K562 (cell line): ENCODE measurements around the gene LRRC61. TPM values are rescaled to one million over a fixed set of nuclear protein-coding genes. Genes with fewer than 3 reads are reported as not detected.

Experiments
- ADNP ChIP-seq: fragments of 200-800 bp; sonication (Bioruptor generic); IDR thresholded peaks from 2 replicates; pipeline ENCODE4 v1.6.1; 2016; ENCODE audit warnings: missing genetic modification characterization, missing compliant biosample characterization
- ARID1B ChIP-seq: fragments of 450-650 bp; IDR thresholded peaks from 2 replicates; pipeline ENCODE4 v1.6.1; 2016; ENCODE audit warnings: antibody characterized with exemption, mild to moderate bottlenecking, inconsistent platforms
- CEBPG ChIP-seq, 3 experiments: fragments of 200-800 bp in 1 of 3; sonication (Bioruptor generic) in 1 of 3; sonication (generic) in 1 of 3; formaldehyde crosslinking in 1 of 3; IDR thresholded peaks in 2 of 3; conservative IDR thresholded peaks in 1 of 3; 2 replicates each; pipeline versions ENCODE4 v1.6.1 to v1.8.0; 2016 to 2022; ENCODE audit warnings: missing compliant biosample characterization in 2 of 3, missing genetic modification characterization in 2 of 3, mild to moderate bottlenecking in 1 of 3, missing genetic modification reagents in 1 of 3
- EP400 ChIP-seq: fragments of 450-650 bp; IDR thresholded peaks from 2 replicates; pipeline ENCODE4 v1.6.1; 2017; ENCODE audit warnings: antibody characterized with exemption, mild to moderate bottlenecking, moderate library complexity
- EZH2 ChIP-seq: IDR thresholded peaks from 2 replicates; pipeline ENCODE4 v1.6.1; 2012; ENCODE audit warnings: low read depth, mild to moderate bottlenecking, inconsistent platforms, low read length, borderline replicate concordance
- MAZ ChIP-seq, 2 experiments: fragments of 450-650 bp in 1 of 2; sonication (generic) in 1 of 2; formaldehyde crosslinking; IDR thresholded peaks in 1 of 2; conservative IDR thresholded peaks in 1 of 2; 2 replicates each; pipeline versions ENCODE4 v1.4.0 to v1.5.0; 2020; ENCODE audit warnings: mild to moderate bottlenecking in 1 of 2, missing genetic modification reagents in 1 of 2
- NONO ChIP-seq, 2 experiments: fragments of 200-400 bp in 1 of 2; fragments of 450-650 bp in 1 of 2; formaldehyde crosslinking in 1 of 2; IDR thresholded peaks; 2 replicates each; pipeline ENCODE4 v1.6.1; 2017; ENCODE audit warnings: low read depth in 2 of 2, mild to moderate bottlenecking in 2 of 2, moderate library complexity in 2 of 2, low read length in 1 of 2
- NUFIP1 ChIP-seq: fragments of 450-650 bp; IDR thresholded peaks from 2 replicates; pipeline ENCODE4 v1.6.1; 2018; ENCODE audit not compliant: partially characterized antibody
- ZNF274 ChIP-seq: IDR thresholded peaks from 2 replicates; pipeline ENCODE4 v1.6.1; 2011; ENCODE audit warnings: low read depth, mild to moderate bottlenecking, low read length, moderate library complexity, borderline replicate concordance
- ZNF41 ChIP-seq: fragments of 250-450 bp; sonication (Bioruptor Pico); conservative IDR thresholded peaks from 2 replicates; pipeline ENCODE4 v1.4.0; 2020; ENCODE audit warnings: mild to moderate bottlenecking
- ZNF551 ChIP-seq: fragments of 250-450 bp; sonication (Bioruptor Pico); IDR thresholded peaks from 2 replicates; pipeline ENCODE4 v1.5.0; 2021; ENCODE audit warnings: mild to moderate bottlenecking, moderate library complexity
- ZNF707 ChIP-seq: fragments of 250-450 bp; sonication (Bioruptor Pico); conservative IDR thresholded peaks from 2 replicates; pipeline ENCODE4 v1.8.0; 2022; ENCODE audit warnings: inconsistent platforms, mild to moderate bottlenecking, moderate library complexity
- polyA plus RNA-seq, 8 experiments: library from polyadenylated mRNA; depleted of rRNA in 4 of 8; stranded (reverse) in 5 of 8; unstranded in 3 of 8; fragments of >200 nt; fragmentation: Nextera tagmentation in 2 of 8; fragmentation: Illumina TruSeq in 1 of 8; extraction: Ambion mirVana in 2 of 8; extraction: Trizol in 1 of 8; gene quantifications; 2 replicates each; pipeline versions ENCODE4 v1.2.1 to v1.2.3, GENCODE V29; 2011 to 2014; ENCODE audit warnings: inconsistent platforms in 1 of 8, missing spikeins in 1 of 8
- total RNA-seq, 7 experiments: library from RNA; depleted of rRNA in 6 of 7; stranded (reverse); fragments of >200 nt in 6 of 7; fragmentation: Illumina TruSeq in 2 of 7; extraction: Trizol in 2 of 7; gene quantifications; 2 replicates each; pipeline versions ENCODE4 v1.2.1 to v1.2.3, GENCODE V29; 2011 to 2021; ENCODE audit warnings: low replicate concordance in 1 of 7
- TF ChIP-seq, protein P1 (sequence below): sonication (generic); formaldehyde crosslinking; IDR thresholded peaks from 2 replicates; pipeline ENCODE4 v1.8.0; 2022; ENCODE audit warnings: missing genetic modification reagents, mild to moderate bottlenecking, borderline replicate concordance
- TF ChIP-seq, protein P2 (sequence below): fragments of 200-400 bp; formaldehyde crosslinking; IDR thresholded peaks from 2 replicates; pipeline ENCODE4 v1.6.1; 2017; ENCODE audit warnings: mild to moderate bottlenecking, low read depth, low read length, moderate library complexity
- TF ChIP-seq, protein P3 (sequence below): sonication (generic); formaldehyde crosslinking; IDR thresholded peaks from 2 replicates; pipeline ENCODE4 v1.8.0; 2023; ENCODE audit warnings: mild to moderate bottlenecking, missing genetic modification reagents
- TF ChIP-seq, protein P4 (sequence below): fragments of 250-450 bp; sonication (Bioruptor Pico); IDR thresholded peaks from 2 replicates; pipeline ENCODE4 v1.5.0; 2021; ENCODE audit warnings: mild to moderate bottlenecking, borderline replicate concordance

The LRRC61 gene
- total and polyA plus RNA-seq, 9 of the 15 experiments (the other 6 are each of a cell fraction or from before 2014, with no cell fraction given) = 1.3 to 55.2 (median 35.2) TPM

DNA sequence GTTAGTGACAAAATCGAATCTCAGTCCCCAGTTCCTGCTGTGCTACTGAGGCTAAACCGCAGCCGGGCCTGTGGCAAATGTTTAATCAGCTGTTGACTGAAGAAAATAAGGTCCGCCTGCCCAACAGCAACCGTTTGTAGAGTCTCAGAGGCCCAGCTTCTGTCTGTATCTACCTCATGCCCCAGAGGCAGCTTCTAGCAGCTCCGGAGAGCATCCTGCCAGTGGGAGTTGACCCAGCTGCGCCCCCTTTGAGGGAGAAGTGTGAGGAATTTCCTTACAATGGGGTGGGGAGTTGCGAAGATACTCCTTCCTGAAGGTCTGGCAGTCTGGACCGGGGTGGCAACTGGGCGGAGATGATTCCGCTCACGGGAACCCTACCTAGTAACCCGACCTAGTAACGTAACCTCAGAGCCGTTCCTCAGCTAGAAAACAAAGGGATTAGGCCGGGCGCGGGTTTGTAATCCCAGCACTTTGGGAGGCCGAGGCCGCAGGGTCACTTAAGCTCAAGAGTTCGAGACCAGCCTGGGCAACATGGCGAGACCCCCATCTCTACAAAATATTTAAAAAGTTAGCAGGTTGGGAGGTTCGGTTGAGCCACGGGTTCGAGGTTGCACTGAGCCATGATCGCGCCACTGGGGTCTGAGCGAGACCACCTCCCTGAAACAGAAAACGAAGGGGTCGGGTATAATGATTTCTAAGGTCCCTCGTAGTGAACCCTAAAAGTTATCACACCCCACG, 55.1 kb downstream of the LRRC61 start (continued):
- TF ChIP-seq EZH2 (no peak), ZNF707 (CRISPR knock-in tag) (no peak), EP400 (peak; percentile 37), MAZ (CRISPR knock-in tag; conservative IDR thresholded peaks at IDR 0.05 in 1 of 2, IDR thresholded peaks at IDR 0.05 in 1 of 2) (peak; percentile 19 to 66; a peak in 3 of 4 replicates), ZNF551 (no peak), ZNF41 (CRISPR knock-in tag) (no peak), NONO (IDR thresholded peaks at IDR 0.05; ENCODE audit: low read depth in 2 of 2, low read length in 1 of 2) (0 out of 4 replicates have a peak, but pooled peaks of 1 of the 2 experiments have one; percentile 15), ADNP (tag) (no peak), ARID1B (peak; percentile 42; the same call in 1 of the 2 replicates), ZNF274 (no peak), NUFIP1 (no peak), CEBPG (CRISPR knock-in tag; IDR thresholded peaks at IDR 0.05) (0 out of 2 replicates have a peak, but pooled peaks have one; percentile 8), CEBPG (tag; conservative IDR thresholded peaks at IDR 0.05 in 1 of 2, IDR thresholded peaks at IDR 0.05 in 1 of 2) (no peak)
- TF ChIP-seq, protein P1, sequence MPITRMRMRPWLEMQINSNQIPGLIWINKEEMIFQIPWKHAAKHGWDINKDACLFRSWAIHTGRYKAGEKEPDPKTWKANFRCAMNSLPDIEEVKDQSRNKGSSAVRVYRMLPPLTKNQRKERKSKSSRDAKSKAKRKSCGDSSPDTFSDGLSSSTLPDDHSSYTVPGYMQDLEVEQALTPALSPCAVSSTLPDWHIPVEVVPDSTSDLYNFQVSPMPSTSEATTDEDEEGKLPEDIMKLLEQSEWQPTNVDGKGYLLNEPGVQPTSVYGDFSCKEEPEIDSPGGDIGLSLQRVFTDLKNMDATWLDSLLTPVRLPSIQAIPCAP (CRISPR knock-in tag) = 0 out of 2 replicates have a peak, but pooled peaks have one; percentile 39
- TF ChIP-seq, protein P2, sequence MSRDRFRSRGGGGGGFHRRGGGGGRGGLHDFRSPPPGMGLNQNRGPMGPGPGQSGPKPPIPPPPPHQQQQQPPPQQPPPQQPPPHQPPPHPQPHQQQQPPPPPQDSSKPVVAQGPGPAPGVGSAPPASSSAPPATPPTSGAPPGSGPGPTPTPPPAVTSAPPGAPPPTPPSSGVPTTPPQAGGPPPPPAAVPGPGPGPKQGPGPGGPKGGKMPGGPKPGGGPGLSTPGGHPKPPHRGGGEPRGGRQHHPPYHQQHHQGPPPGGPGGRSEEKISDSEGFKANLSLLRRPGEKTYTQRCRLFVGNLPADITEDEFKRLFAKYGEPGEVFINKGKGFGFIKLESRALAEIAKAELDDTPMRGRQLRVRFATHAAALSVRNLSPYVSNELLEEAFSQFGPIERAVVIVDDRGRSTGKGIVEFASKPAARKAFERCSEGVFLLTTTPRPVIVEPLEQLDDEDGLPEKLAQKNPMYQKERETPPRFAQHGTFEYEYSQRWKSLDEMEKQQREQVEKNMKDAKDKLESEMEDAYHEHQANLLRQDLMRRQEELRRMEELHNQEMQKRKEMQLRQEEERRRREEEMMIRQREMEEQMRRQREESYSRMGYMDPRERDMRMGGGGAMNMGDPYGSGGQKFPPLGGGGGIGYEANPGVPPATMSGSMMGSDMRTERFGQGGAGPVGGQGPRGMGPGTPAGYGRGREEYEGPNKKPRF = no peak
- TF ChIP-seq, protein P3, sequence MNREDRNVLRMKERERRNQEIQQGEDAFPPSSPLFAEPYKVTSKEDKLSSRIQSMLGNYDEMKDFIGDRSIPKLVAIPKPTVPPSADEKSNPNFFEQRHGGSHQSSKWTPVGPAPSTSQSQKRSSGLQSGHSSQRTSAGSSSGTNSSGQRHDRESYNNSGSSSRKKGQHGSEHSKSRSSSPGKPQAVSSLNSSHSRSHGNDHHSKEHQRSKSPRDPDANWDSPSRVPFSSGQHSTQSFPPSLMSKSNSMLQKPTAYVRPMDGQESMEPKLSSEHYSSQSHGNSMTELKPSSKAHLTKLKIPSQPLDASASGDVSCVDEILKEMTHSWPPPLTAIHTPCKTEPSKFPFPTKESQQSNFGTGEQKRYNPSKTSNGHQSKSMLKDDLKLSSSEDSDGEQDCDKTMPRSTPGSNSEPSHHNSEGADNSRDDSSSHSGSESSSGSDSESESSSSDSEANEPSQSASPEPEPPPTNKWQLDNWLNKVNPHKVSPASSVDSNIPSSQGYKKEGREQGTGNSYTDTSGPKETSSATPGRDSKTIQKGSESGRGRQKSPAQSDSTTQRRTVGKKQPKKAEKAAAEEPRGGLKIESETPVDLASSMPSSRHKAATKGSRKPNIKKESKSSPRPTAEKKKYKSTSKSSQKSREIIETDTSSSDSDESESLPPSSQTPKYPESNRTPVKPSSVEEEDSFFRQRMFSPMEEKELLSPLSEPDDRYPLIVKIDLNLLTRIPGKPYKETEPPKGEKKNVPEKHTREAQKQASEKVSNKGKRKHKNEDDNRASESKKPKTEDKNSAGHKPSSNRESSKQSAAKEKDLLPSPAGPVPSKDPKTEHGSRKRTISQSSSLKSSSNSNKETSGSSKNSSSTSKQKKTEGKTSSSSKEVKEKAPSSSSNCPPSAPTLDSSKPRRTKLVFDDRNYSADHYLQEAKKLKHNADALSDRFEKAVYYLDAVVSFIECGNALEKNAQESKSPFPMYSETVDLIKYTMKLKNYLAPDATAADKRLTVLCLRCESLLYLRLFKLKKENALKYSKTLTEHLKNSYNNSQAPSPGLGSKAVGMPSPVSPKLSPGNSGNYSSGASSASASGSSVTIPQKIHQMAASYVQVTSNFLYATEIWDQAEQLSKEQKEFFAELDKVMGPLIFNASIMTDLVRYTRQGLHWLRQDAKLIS = no peak
- TF ChIP-seq, protein P4, sequence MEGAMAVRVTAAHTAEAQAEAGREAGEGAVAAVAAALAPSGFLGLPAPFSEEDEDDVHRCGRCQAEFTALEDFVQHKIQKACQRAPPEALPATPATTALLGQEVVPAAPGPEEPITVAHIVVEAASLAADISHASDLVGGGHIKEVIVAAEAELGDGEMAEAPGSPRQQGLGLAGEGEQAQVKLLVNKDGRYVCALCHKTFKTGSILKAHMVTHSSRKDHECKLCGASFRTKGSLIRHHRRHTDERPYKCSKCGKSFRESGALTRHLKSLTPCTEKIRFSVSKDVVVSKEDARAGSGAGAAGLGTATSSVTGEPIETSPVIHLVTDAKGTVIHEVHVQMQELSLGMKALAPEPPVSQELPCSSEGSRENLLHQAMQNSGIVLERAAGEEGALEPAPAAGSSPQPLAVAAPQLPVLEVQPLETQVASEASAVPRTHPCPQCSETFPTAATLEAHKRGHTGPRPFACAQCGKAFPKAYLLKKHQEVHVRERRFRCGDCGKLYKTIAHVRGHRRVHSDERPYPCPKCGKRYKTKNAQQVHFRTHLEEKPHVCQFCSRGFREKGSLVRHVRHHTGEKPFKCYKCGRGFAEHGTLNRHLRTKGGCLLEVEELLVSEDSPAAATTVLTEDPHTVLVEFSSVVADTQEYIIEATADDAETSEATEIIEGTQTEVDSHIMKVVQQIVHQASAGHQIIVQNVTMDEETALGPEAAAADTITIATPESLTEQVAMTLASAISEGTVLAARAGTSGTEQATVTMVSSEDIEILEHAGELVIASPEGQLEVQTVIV (CRISPR knock-in tag) = no peak
